Nucleus accumbens (tissue), 56 donors: ENCODE results near the gene TTC39B.

Source experiments
- DNase-seq, 56 donors: peaks; one replicate each; lab custom pipeline; 2025; lab: John Stamatoyannopoulos, UW

The TTC39B gene

DNA sequence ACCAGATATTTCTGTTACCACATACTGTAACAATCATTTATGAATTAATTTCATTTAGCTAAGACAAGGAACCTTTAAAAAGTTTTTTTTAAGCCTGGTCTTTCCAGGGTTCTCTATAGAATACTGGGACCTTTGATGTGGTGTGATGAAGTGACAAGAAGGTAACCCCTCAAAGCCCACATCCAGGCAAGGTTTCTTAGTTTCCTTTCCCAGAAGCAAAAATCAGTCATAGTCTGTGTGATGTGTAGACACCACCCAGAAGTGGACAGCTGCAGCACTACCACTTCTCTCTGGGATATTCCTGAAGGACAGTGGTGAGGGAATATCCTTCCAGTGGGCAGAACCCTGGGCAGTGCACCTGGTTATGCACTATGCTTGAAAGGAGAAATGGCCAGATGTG, 115.6 kb downstream of the TTC39B start:
- no peak for DNase-seq

DNA sequence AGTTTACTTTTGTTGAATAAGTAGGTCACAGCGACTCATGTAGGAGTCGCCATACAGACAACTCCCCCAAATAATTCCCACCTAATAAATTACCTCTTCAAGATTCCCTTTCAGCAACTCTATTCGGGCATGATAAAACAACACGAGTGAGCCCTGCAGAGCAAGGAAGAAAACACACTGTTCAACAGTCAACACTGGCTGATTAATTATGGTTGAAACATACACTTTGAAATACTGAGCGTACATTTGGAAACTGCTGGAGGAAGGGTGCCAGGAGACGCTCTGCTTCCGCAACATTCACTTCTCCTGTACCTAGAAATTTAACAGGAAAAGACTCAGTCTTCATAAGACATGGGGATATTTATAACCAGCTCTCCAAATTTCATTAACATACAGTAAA, 117.5 kb downstream of the TTC39B start:
- no peak for DNase-seq

GRCh38 chr9:15187589-15187988, 119.4 kb downstream of the TTC39B start:
- no peak for DNase-seq

GRCh38 chr9:15182730-15183129, 124.3 kb downstream of the TTC39B start:
- DNase-seq: no peak

- no peak for DNase-seq
Observed at GRCh38 chr9:15182101-15182551, 124.9 kb downstream of the TTC39B start.

DNA sequence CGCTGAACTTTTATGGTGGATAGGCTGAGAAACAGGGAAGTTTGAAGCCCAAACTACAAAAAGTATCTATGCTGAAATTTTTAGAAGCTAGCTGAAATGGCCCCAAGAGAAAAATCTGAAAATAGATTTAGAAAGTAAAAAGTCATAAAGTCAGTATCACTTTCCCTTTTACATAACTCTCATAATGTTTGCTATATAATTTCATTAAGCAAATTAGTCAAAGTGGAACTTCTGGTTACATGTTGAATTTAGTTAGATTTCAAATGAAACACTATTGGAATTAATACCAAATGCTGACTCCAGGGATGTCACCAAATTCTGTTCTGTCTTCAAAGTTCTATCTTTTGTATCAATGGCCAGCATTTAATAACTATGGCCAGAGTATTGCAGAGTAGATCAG, 126.9 kb downstream of the TTC39B start:
- no peak for DNase-seq

GRCh38 chr9:15178631-15179030, 128.4 kb downstream of the TTC39B start:
- DNase-seq: no peak

- no peak for DNase-seq
Observed at GRCh38 chr9:15176836-15177235, 130.2 kb downstream of the TTC39B start.

DNA sequence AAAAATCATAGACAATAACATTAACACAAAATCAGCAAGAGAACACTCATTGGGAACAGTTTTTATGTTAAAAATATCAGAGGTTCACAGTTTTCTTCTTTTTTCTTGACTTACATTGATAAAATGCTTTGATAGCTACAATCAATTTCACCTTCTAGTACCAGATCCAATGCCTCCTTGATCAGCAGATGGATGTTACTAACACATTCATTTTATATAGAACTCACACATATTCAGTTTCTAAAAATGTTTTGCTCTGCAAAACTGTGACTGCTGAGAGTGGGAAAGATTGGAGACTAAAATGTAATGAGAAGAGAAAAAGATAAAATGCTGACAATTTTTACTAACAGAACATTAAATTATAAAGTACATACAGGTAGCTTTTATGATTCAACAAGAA, 143.1 kb downstream of the TTC39B start:
- DNase-seq: no peak

DNA sequence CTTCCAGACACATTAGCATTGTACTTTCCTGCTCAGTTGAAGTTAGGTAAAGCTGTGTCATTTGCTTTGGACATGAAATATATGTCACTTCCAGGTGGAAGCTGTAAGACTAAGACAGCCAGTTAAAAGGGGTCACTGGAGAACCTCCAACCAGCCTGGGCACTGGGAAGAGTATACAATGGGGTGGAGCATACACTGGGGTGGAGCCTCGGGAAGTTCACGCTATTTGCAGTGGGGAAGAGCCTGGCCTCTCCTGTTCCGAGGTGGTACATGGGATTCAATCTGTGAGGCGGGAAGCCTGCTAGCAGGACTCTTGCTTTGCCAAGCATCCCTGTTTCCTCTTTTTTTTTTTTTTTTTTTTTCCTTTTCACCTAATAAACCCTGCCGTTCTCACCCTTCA, 145.3 kb downstream of the TTC39B start:
- no peak for DNase-seq

- no peak for DNase-seq
Observed at GRCh38 chr9:15160673-15161072, 146.3 kb downstream of the TTC39B start.

GRCh38 chr9:15158064-15158463, 149.0 kb downstream of the TTC39B start:
- DNase-seq: no peak

- no peak for DNase-seq
Observed at GRCh38 chr9:15157381-15157780, 149.6 kb downstream of the TTC39B start.

DNA sequence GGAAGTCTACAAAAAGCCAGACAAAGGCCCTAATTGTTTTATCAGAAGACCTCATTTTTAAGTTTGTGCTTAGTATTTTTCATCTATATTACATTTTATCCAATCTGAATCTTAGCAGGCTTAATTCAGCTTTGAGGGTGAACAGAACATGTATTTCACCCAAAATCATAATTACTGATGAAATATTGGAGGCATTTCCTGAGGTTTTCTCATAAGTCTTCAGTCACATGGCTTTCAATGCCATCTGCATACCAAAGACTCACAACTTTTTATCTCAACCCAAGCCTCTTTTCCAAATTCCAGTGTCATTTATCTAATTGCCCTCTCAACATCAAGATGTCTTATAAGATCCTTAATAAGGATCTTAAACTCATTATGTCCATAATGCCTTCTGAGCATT, 150.8 kb downstream of the TTC39B start:
- DNase-seq: no peak

DNA sequence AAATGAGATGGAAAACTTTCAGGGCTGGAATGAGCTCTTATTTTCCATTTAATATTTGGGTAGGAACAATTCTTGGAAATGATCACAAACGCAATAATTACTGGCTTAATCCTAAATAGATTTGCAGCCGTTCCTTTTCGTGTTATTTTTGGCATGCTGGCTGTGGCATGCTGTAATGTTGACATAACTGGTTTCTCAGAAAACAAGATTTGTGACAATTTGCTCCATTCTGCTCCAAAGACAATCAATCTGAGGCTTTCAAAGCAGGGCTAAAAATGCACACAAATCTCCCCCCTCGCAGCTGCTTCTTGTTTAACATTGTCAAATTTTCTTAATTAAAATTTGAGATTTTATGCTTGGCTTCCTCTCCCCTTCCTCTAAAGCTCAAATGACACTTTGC, 151.2 kb downstream of the TTC39B start:
- DNase-seq: no peak

DNA sequence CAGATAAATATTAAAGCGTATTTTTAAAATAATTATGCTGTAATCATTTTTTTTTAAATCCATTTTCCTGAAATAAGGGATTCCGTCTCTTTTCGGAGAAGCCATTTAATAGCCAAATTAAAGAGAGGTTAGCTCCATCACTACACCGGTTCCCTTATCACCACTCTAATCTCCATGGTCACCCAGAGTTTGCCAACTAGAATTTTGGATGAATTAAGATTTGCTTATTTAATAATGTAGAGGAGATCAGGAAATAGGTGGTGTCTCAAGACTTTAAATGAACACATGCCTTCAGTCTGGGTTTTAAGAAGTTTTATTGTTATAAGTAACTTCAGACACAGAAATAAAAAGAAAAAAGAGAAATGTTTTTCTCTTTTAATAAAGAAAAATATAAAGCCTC, 151.7 kb downstream of the TTC39B start:
- DNase-seq: no peak

- DNase-seq: no peak
Observed at GRCh38 chr9:15154677-15155076, 152.3 kb downstream of the TTC39B start.

DNA sequence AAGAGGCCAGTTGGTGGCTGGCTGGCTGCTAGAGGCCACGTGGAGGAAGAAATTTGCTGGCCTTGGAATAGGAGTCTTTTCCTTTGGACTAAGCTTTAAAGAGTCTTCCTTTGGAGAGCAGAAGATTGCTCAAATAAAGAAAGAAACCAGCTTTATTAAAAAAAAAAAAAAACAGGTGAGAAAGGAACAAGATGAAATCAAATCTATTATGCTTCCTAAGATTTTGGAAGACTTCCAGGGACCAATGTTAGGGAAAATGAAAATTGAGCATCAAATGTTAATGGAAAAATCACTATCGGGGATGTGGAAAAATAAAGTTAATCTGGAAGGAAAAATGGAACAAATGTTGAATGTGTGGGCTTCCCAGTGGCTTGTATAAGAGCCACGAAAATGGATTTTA, 153.1 kb downstream of the TTC39B start:
- no peak for DNase-seq

DNA sequence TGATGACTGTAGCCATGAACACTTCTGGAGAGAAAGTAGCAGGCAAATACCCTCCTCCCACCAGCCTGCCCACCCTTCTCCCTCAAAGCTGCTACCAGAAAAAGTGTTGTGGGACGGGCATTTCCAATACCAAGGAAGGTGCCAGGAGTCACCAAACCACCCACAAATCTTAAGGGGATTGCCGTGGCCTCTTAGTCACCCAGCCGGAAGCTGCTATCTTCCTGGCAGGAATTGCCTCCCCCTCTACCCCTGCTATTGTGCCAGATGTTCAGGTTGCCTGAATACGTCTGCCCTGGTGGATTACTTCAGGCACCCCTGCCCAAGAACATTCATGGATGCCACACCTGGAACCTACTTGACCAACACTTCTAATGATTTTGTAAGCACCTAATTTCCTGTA, 156.1 kb downstream of the TTC39B start:
- DNase-seq: no peak

GRCh38 chr9:15149450-15149849, 157.6 kb downstream of the TTC39B start:
- DNase-seq: no peak

- no peak for DNase-seq
Observed at GRCh38 chr9:15146268-15146700, 160.7 kb downstream of the TTC39B start.

DNA sequence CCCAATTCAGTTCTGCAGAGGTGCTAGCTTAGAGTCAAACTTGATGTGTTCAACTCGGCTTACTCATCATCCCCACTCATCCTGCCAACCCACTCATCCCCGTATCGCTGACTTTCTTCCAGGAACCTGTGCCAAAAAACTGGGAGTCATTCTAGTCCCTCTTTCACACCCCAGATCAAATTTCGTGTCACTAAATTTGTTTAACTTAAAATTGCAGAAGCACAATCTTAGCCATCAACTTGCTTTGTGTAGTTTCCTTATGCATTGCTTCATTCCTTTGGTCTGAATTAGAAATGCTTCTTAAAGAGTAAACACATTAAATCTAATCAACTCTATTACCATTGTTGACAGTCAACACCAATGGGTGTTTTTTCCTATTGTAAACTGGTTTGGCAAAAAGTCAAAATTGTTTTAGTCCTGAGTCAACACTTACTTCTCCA, 162.4 kb downstream of the TTC39B start:
- DNase-seq: peak in 18 of 56 donors; percentile 2 to 56 (median 22)

GRCh38 chr9:15142878-15143534, 164.0 kb downstream of the TTC39B start:
- DNase-seq: peak in 6 of 56 donors; percentile 2 to 27 (median 4)
